Nephron progenitor cell (in vitro differentiated cells): ENCODE measurements around the gene LASP1NB.
"Not testable (repeated sequence)": the region's sequence is repeated elsewhere in the genome, so short reads cannot be mapped to it uniquely, and the experiment has no call there.

ENCODE experiments used
- DNase-seq: peaks from one replicate; pipeline ENCODE4 v3.0.0; 2021
- H3K27ac Mint-ChIP-seq: 2 replicates; pipeline ENCODE4 v1.8.0; 2021; ENCODE audit warnings: mild to moderate bottlenecking, moderate library complexity, mixed read lengths
- H3K27me3 Mint-ChIP-seq: 2 replicates; pipeline ENCODE4 v1.8.0; 2021; ENCODE audit warnings: mild to moderate bottlenecking, low read depth, mixed read lengths; ENCODE audit not compliant: poor library complexity
- H3K36me3 Mint-ChIP-seq: 2 replicates; pipeline ENCODE4 v1.8.0; 2021; ENCODE audit warnings: low read depth, mixed read lengths
- H3K4me1 Mint-ChIP-seq: 2 replicates; pipeline ENCODE4 v1.8.0; 2021; ENCODE audit warnings: mixed read lengths
- H3K4me3 Mint-ChIP-seq: 2 replicates; pipeline ENCODE4 v1.8.0; 2021; ENCODE audit warnings: mild to moderate bottlenecking, moderate library complexity, mixed read lengths
- H3K9me3 Mint-ChIP-seq: 2 replicates; pipeline ENCODE4 v1.8.0; 2021; ENCODE audit warnings: mild to moderate bottlenecking, moderate library complexity, mixed read lengths
- CTCF ChIP-seq: fragments of 200-600 bp; sonication (generic); IDR thresholded peaks from 2 replicates; pipeline ENCODE4 v1.5.0; 2021; ENCODE audit warnings: antibody characterized with exemption

The LASP1NB gene

GRCh38 chr17:38969281-38969680, 43.9 kb downstream of the LASP1NB start:
- peaks cover 6% of the 10 kb centered on the region for H3K4me1 Mint-ChIP-seq

GRCh38 chr17:38970128-38970527, 44.7 kb downstream of the LASP1NB start:
- Mint-ChIP-seq H3K36me3 (peaks cover 4% of the 10 kb centered on the region), H3K9me3 (peaks cover 12% of the 10 kb centered on the region), H3K27ac (no peak overlapping the region), H3K4me3 (no peak overlapping the region), H3K4me1 (peaks cover 6% of the 10 kb centered on the region), H3K27me3 (peaks cover 9% of the 10 kb centered on the region)
- TF ChIP-seq CTCF = no peak
- no peak for DNase-seq

More at GRCh38 chr17:38969281-38969680, 43.9 kb downstream of the LASP1NB start:
- Mint-ChIP-seq H3K27ac (no peak overlapping the region), H3K4me3 (no peak overlapping the region), H3K36me3 (peaks cover 4% of the 10 kb centered on the region), H3K9me3 (peaks cover 12% of the 10 kb centered on the region), H3K27me3 (peaks cover 9% of the 10 kb centered on the region)
- DNase-seq = no peak
- no peak for TF ChIP-seq CTCF

- no peak overlapping the region for H3K27ac Mint-ChIP-seq
- no peak for DNase-seq
- H3K9me3 Mint-ChIP-seq = peaks cover 12% of the 10 kb centered on the region
- peaks cover 9% of the 10 kb centered on the region for H3K27me3 Mint-ChIP-seq
- TF ChIP-seq CTCF = no peak
- peaks cover 4% of the 10 kb centered on the region for H3K36me3 Mint-ChIP-seq
- peaks cover 6% of the 10 kb centered on the region for H3K4me1 Mint-ChIP-seq
- no peak overlapping the region for H3K4me3 Mint-ChIP-seq
These were observed 45.4 kb downstream of the LASP1NB start for GRCh38 chr17:38970804-38971203.

GRCh38 chr17:38976187-38976551, 50.8 kb downstream of the LASP1NB start:
- not testable (repeated sequence) for DNase-seq, H3K36me3 Mint-ChIP-seq, H3K9me3 Mint-ChIP-seq, H3K4me3 Mint-ChIP-seq, H3K27me3 Mint-ChIP-seq, H3K27ac Mint-ChIP-seq, H3K4me1 Mint-ChIP-seq

GRCh38 chr17:38978180-38978579, 52.8 kb downstream of the LASP1NB start:
- TF ChIP-seq CTCF = no peak
- no peak for DNase-seq
- Mint-ChIP-seq H3K4me1 (peaks cover 16% of the 10 kb centered on the region), H3K4me3 (no peak overlapping the region), H3K36me3 (no peaks in the 10 kb centered on the region), H3K27ac (no peak overlapping the region), H3K27me3 (peaks cover 17% of the 10 kb centered on the region), H3K9me3 (no peaks in the 10 kb centered on the region)
